HG03575 (cell line): ENCODE results near the gene WDFY3.
"Not testable (repeated sequence)": the region's sequence is repeated elsewhere in the genome, so short reads cannot be mapped to it uniquely, and the experiment has no call there.

Experiments
- ATAC-seq: cut with Tn5 transposase; IDR thresholded peaks from one replicate; pipeline ENCODE4 v1.9.1; 2021; ENCODE audit not compliant: unreplicated experiment, insufficient number of reproducible peaks, low FRiP score; ENCODE audit errors: extremely low read depth

WDFY3 gene

DNA sequence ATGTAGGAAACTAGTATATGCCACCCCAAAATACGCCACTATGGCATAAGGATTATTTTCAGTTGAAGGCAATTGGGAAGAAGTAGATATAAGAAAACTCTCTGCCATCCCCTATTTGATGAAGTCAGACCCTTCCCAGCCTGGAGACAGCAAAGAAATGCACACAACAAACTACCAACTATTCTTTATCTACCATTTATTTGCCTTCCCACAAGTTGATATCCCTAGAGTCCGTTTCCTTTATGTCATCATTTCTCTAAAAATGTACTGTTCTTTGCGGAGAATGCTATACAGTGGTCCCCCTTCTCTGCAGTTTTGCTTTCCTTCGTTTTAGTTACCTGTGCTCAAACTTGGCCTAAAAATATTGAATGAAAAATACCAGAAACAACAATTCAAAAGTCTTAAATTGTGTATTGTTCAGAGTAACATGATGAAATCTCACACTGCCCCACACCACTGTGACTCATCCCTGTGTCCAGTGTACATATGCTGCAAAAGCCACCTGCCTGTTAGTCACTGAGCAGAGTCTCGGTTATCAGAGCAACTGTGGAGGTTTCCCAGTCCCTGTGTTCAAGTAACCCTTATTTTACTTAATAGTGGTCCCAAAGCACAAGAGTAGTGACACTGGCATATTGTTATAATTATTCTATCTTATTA, 152.3 kb downstream of the WDFY3 start:
- no peak for ATAC-seq

DNA sequence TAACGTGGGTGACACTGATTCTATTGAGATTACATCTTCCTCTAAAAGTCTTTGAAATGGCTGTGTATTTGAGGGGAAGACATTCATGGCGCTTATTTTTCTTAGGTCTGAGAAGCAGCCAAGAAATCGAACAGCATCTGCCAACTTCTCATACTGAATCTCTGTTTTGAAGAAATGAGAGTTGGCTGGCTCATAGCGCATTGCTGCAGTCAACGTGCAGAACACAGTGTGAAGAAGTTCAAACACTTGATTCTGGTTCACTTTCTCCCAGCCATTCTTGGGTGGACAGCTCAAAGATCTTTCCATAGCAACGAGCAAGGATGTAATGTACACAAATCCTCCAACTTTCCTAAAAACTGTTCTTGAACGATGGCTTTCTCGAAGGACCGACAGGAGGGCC, 156.5 kb downstream of the WDFY3 start:
- ATAC-seq: no peak

DNA sequence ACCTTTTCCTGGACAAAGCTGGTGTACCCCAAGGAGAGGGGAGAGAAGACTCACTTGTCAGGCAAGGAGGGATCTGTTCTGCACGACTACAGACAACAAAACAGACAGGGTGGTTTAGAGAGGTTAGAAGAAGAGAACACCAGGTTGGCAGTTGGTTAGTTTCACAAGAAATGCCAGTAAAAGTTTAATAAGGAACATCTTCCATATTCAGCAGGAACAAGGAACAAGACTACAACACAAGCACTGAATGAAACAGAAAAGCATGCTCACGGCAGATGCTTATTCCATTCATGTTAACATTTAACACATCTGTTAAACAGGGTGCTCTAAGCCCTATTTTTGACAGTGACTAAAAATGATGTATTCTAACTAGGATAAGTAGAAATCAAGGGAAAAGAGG, 158.2 kb downstream of the WDFY3 start:
- no peak for ATAC-seq

DNA sequence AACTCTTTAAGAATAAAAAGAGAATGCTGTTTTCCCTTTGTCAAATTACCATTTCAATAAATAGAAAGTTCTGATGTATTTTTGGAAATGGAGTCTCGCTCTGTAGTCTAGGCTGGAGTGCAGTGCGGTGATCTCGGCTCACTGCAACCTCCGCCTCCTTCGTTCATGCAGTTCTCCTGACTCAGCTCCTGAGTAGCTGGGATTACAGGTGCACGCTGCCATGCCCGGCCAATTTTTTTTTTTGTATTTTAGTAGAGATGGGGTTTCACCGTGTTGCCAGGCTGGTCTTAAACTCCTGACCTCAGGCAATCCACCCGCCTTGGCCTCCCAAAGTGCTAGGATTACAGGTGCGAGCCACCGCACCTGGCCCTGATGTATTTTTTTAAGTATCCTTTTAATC, 159.9 kb downstream of the WDFY3 start:
- not testable (repeated sequence) for ATAC-seq

DNA sequence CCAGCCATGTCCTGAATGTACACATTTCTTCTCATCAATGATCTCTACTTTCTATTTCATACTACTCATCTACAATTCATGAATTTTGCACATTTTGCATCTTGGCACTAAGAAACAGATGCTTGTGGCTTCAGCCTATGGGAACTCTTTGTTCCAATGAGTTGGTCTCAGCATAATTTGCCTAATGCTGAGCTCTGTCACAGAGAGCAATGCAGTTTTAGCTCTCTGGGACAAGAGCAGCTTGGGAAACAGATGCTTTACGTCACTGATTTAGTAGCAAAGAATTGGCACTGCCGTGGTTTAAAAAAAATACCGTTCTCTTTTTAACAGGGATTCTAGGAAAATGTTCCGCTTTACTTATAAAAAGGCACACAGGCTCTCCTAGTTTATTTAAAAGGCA, 162.4 kb downstream of the WDFY3 start:
- ATAC-seq: no peak

DNA sequence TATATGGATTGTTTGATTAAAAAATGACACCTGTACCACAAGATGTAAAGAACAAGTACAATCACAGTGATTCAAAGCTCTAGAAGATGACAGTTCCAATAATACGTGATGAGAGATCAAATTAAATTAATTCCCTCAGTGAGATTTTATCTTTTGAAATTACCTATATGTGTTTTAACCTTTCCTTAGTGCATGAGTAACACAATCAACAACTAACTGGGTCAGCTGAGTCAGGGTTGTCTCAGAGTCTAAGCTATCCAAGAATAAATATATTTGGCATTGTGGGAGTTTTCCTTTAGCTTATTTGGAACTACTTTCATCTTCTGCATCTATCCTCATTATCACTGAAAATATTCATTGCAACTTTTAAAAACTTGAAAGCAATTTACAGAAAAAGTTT, 162.8 kb downstream of the WDFY3 start:
- no peak for ATAC-seq

DNA sequence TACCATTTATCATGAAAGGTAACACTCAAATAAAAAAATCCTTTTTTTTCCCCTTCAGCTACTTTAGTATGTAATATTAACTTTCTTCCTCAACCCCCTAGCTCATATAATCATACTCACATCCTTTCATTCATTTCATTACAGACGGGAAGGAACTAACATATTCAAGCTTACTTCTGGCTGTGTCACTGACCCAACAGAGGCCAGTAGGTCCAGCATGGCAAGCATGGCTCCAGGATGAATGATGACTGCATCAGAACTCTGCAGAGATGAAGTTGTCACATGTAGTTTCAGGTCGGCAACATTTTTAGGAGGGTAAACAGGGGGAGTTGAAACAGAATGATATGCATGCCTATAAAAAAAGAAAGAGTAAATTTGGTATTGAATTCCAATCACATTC, 163.4 kb downstream of the WDFY3 start:
- ATAC-seq: no peak

DNA sequence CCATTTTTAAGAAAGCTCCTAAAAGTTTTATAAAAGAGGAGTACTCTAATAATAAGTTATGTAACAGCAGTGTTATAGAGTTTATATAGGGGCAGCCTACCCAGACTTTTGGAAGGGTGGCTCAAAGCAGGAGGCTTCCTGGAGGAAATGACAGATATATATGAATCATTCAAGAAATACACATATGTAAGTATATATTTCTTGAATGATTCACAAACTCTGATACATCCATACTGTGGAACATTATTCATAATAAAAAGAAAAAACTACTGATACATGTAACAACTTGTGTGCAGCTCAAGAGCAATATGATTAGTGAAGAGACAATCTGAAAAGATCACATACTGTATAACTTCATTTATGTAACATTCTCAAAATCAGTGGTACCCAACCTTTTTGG, 166.2 kb downstream of the WDFY3 start:
- no peak for ATAC-seq

DNA sequence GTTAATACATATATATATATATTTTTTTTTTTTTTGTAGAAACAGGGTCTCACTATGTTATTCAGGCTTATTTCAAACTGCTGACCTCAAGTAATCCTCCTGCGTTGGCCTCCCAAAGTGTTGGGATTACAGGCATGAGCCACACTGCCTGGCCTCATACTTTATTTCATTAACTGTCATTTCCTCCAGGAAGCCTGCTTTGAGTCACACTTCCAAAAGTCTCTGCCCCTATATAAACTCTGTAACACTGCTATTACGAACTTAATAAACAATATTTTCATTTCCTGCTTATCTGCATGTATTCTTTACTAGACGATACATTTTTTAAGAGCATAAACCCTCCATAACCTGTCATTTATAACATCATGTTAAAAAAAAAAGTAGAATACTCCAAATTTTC, 167.2 kb downstream of the WDFY3 start:
- no peak for ATAC-seq

DNA sequence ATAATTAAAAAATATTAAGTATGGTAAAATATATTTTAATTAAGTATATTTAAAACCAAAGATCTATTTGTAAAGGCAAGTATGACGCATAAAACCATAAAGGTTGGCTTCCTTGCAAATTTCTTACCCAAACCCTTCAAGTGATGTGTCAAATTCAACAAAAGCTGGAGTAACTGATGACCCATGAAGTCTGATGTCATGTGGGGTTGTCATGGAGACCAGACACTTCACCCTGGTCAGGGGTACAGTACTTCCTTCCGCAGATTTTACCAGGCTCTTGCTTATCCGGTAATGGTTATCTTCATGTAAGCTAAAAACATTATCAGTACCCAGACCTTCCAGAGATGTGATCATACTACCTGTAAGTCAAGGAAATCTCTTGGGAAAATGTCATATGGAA, 170.1 kb downstream of the WDFY3 start:
- no peak for ATAC-seq

DNA sequence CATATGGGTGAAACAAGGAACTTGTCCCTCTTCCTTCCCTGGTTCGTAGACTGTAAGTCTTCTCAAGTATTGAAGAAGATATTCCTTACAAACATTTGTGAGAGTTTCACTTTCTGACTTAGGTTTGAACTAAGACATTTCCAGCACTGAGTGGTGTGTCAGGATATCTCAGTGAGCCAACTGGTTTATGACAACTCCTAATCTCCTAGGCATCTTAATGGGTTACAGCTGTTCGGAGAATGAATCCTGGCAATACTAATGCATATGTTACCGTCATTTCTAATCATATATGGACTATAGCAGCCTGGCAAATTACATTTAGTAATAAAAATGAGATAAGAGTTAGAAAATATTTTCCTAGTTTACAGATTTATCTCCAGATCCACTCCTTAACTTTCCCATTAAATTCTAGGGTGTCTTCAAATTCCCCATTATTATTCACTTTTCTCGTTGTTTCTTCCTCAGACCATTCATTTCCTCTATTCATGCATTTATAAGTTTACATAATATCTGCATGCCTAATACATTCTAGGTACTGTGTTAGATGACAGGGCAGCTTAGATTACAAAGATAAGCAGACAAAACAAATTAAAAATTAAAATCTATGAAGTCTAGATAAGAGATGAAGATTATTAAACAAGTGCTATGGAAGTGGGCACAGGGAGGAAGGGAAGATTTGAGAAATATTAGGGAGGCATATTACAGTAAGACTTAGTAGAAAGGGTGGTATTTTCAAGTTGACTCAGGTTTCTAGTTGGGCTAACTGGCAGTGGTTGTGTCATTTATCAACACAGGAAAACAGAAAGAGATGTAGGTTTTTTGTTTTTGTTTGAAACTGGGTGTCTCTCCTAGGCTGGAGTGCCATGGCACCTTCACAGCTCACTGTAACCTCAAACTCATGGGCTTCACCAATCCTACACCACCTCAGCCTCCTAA, 173.9 kb downstream of the WDFY3 start:
- ATAC-seq: no peak

DNA sequence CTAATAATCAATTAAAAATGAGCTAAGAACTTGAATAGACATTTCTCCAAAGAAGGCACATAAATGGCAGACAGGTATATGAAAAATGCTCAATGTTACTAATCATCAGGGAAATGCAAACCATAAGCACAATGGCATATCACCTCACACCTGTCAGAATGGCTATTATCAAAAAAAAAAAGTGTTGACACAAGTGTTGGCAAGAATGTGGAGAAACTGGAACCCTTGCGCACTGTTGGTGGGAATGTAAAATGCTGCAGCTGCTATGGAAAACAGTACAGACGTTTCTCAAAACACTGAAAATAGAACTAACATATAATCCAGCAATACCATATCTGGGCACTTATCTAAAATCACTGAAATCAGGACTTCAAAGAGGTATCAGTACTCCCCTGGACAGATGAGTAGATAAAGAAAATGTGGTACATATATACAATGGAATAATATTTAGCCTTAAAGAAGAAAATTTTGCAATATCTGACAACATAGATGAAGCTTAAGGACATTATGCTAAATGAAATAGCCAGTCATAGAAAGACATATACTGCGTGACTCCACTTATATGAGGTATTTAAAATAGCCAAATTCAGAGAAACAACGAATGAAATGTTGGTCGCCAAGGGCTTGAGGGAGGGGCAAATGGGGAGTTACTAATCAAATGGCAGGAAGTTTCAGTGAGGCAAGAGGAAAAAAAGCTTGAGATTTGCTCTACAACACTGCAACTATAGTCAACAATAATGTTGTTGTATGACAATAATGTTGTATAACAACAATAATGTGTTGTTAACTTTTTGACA, 175.5 kb downstream of the WDFY3 start:
- no peak for ATAC-seq

DNA sequence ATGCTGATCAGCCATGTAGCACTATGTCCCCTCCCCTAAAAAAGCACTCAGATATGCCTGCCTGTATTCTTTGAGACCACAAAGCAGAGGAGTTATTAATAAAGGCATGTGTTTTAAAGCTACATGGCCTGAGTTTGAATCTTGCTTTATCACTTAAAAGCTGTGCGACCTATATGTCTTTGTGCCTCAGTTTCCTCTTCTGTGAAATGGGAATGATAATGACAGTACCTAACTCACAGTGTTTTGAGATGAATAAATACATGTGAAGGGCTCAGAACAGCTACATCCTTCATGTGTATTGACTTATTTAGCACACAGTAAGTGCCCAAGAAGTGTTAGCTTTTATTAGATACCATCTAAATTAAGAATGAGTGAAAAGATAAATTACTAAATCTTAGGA, 180.0 kb downstream of the WDFY3 start:
- ATAC-seq: no peak

DNA sequence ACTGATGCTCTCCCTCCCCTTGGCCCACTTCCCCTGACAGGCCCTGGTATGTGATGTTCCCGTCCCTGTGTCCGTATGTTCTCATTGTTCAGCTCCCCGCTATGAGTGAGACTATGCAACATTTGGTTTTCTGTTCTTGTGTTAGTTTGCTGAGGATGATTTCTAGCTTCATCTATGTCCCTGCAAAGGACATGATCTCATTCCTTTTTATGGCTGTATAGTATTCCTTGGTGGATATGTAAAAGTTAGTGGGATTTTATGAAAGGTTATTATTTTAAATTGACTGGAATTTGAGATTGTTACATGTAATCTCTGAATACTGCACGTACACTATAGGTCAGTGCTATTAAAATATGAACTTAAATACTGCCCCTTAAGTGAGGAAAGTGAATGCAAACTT, 184.0 kb downstream of the WDFY3 start:
- no peak for ATAC-seq

DNA sequence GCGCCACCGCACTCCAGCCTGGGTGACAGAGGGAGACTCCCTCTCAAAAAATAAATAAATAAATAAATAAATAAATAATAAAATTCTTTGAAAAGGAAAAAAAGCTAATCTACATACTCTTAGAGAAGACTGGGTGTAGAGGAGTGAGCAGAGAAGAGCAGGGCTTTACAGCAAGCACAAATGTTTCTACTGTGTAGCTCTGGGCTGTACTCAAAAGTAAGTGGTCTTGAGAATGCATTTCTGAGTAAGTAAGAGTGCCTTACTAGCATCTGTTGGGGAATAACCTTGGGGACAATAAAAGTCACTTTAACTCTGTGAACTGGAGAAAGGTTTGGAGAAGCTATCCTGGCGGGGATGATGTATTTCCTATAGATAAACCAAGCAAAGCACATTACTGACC, 185.8 kb downstream of the WDFY3 start:
- no peak for ATAC-seq

DNA sequence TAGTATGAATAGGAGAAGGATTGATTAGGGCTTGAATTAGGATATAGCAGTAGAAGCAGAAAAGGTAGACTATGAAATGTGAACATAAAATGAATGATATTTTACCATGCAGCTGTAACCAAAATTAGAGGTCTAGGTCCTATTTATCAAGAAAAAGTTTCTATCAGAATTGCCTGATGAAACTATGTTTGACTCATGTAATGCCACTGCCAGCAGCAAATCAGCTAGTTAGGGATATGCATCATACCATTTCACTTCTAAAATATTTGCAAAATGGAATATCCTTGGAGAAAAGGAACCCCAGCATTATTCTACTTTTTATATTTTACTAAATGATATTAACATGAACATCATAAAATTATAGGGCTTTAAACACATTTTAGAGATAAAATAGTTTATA, 188.4 kb downstream of the WDFY3 start:
- no peak for ATAC-seq

DNA sequence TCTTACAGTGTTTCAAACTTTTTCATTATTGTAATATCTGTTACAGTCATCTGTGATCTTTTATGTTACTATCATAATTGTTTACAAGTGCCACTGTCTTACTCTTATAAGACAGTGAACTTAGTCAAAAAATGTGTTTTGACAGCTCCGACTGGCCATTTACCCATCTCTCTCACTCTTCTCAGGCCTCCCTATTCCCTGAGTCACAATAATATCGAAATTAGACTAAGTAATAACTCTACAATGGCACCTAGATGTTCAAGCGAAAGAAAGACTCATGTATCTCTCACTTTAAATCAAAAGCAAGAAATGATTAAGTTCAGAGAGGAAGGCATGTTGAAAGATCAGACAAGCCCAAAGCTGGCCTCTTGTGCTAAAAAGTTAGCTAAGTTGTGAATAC, 199.3 kb downstream of the WDFY3 start:
- no peak for ATAC-seq

DNA sequence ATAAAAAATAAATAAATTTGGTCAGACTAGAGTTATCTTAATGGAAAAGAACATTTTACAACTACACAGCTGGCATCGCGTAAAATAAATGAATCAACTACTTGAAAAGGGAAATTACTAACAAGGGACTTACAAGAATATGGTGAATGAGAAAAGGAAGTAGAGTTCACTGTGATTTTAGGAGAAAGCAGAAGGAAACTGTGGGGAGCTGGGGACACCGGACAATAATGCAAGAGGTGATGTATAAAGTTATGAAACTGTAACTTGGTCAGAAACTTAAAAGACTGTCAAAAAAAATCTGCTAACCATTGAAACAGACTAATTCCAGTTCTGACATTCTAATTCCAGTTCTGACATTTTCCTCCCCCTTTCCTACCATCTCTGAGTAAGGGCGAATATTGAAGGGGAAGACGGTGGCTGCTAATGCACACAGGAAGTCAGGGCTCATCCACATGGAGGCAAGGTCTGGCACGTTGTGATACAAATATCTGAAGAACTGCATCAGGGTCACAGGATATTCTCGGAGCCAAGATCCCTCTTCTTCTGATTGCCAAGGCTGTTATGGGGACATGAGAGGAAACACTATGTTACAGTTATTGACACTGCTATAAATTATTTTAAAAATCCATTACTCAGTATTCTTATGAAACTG, 213.0 kb downstream of the WDFY3 start:
- ATAC-seq: no peak

DNA sequence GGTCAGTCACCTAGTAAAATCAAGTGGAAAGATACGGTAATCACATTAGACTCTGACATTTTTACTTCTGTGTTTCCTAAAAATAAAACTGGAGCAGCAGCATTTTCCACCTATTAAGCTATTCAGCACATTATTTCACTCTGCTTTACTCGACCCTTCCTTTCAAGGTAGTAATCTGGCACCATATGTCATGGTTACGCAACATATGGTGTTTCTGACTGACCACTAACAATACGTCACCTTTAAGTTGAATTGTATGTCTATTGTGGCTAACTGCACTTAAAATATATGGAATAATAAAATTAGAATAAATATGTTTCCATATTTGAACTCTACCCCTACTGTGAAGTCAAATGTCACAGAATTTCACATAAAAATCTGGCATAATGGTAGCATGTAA, 214.8 kb downstream of the WDFY3 start:
- no peak for ATAC-seq
